Gastroesophageal sphincter (tissue), 4 donors: ENCODE results near the gene PPFIA4. TPM values are rescaled to one million over a fixed set of nuclear protein-coding genes. Genes with fewer than 3 reads are reported as not detected.

ENCODE experiments used
- ATAC-seq: fragments of 150-250 bp; one replicate; pipeline ENCODE4 v1.9.1; 2016; ENCODE audit warnings: mild to moderate bottlenecking, moderate library complexity
- H3K27ac ChIP-seq, 4 donors: fragments of 200-600 bp; sonication (generic) in 3 of 4; 1 replicate in 3 of 4; 2 replicates in 1 of 4; pipeline ENCODE4 v1.5.1; 2016 to 2019
- H3K27me3 ChIP-seq: fragments of 200-600 bp; sonication (generic); one replicate; pipeline ENCODE4 v1.5.1; 2019
- H3K36me3 ChIP-seq, 2 donors: fragments of 200-600 bp; sonication (generic); one replicate each; pipeline ENCODE4 v1.5.1; 2019; ENCODE audit warnings: control low read depth in 1 of 2
- H3K4me1 ChIP-seq, 3 donors: fragments of 200-600 bp; sonication (generic); 1 replicate in 2 of 3; 2 replicates in 1 of 3; pipeline ENCODE4 v1.5.1; 2016 to 2019; ENCODE audit warnings: control low read depth in 2 of 3
- H3K4me3 ChIP-seq, 2 donors: fragments of 200-600 bp; sonication (generic); one replicate each; pipeline ENCODE4 v1.5.1; 2019; ENCODE audit warnings: mild to moderate bottlenecking in 1 of 2, moderate library complexity in 1 of 2
- H3K9me3 ChIP-seq, 3 donors: fragments of 200-600 bp; sonication (generic); one replicate each; pipeline ENCODE4 v1.5.1; 2017 to 2019; ENCODE audit warnings: control low read depth in 2 of 3
- CTCF ChIP-seq, 4 experiments: fragments of 200-600 bp in 2 of 4; fragments of 450-650 bp in 2 of 4; sonication (generic) in 1 of 4; IDR thresholded peaks; one replicate each; pipeline ENCODE4 v1.5.1; 2017 to 2019; ENCODE audit warnings: antibody characterized with exemption in 4 of 4, mild to moderate bottlenecking in 2 of 4, moderate library complexity in 2 of 4
- EP300 ChIP-seq: sonication (generic); formaldehyde crosslinking; IDR thresholded peaks from one replicate; pipeline ENCODE4 v1.6.1; 2017; ENCODE audit warnings: antibody characterized with exemption, mild to moderate bottlenecking
- POLR2A ChIP-seq, 2 donors: fragments of 450-650 bp; IDR thresholded peaks; one replicate each; pipeline ENCODE4 v1.6.1; 2017; ENCODE audit warnings: antibody characterized with exemption in 2 of 2, mild to moderate bottlenecking in 2 of 2, moderate library complexity in 1 of 2
- POLR2AphosphoS5 ChIP-seq: sonication (generic); formaldehyde crosslinking; IDR thresholded peaks from one replicate; pipeline ENCODE4 v1.6.1; 2017; ENCODE audit warnings: antibody characterized with exemption
- WGBS, 2 donors: methylation state at CpG; one replicate each; pipeline ENCODE4 v1.1.5; 2018; ENCODE audit warnings: low coverage in 1 of 2; 5-methylcytosine and 5-hydroxymethylcytosine counted together
- total RNA-seq, 4 donors: library from RNA; depleted of rRNA; stranded (reverse); fragments of >200 nt; gene quantifications; one replicate each; pipeline ENCODE4 v1.1.0, GENCODE V29; 2016

PPFIA4 gene
- total RNA-seq, 4 donors from 2014 or later: 0.81 to 10.5 (median 1.7) TPM

- ATAC-seq: no peak
- Histone ChIP-seq H3K36me3 (no peaks in the 10 kb centered on the region), H3K27ac (no peak overlapping the region), H3K4me3 (no peak overlapping the region), H3K4me1 (peaks cover 0 to 11% (median 0%) of the 10 kb centered on the region in 3 donors), H3K27me3 (peaks cover 56% of the 10 kb centered on the region), H3K9me3 (no peaks in the 10 kb centered on the region)
- no peak for TF ChIP-seq EP300
- no peak for TF ChIP-seq CTCF (IDR thresholded peaks at IDR 0.05)
- TF ChIP-seq POLR2AphosphoS5: no peak
- no peak for TF ChIP-seq POLR2A (IDR thresholded peaks at IDR 0.05)
- 66 to 100% methylated on average over 1 to 3 of the region's 3 CpGs for WGBS, 2 donors
These were observed 51.1 kb downstream of the PPFIA4 start for GRCh38 chr1:203077367-203077766.

GRCh38 chr1:203077956-203078355 is 51.7 kb downstream of the PPFIA4 start:
- H3K4me3 ChIP-seq: no peak overlapping the region
- TF ChIP-seq POLR2A (IDR thresholded peaks at IDR 0.05) (no peak), POLR2AphosphoS5 (no peak), CTCF (IDR thresholded peaks at IDR 0.05) (no peak), EP300 (no peak)
- peaks cover 0 to 11% (median 0%) of the 10 kb centered on the region in 3 donors for H3K4me1 ChIP-seq
- ATAC-seq: no peak
- no peak overlapping the region for H3K27ac ChIP-seq
- no CpG with 5 or more reads among the region's 2 CpGs for WGBS, 2 donors
- peaks cover 60% of the 10 kb centered on the region for H3K27me3 ChIP-seq
- no peaks in the 10 kb centered on the region for H3K36me3 ChIP-seq
- no peaks in the 10 kb centered on the region for H3K9me3 ChIP-seq

- Histone ChIP-seq H3K9me3 (no peaks in the 10 kb centered on the region), H3K4me3 (no peak overlapping the region), H3K36me3 (no peaks in the 10 kb centered on the region), H3K4me1 (peaks cover 0 to 11% (median 0%) of the 10 kb centered on the region in 3 donors), H3K27ac (no peak overlapping the region), H3K27me3 (peaks cover 60% of the 10 kb centered on the region)
- 86 to 93% methylated on average over 3 of the region's 3 CpGs for WGBS, 2 donors
- no peak for TF ChIP-seq CTCF (IDR thresholded peaks at IDR 0.05)
- no peak for TF ChIP-seq EP300
- TF ChIP-seq POLR2AphosphoS5: no peak
- no peak for TF ChIP-seq POLR2A (IDR thresholded peaks at IDR 0.05)
- ATAC-seq: no peak
These were observed 52.2 kb downstream of the PPFIA4 start for GRCh38 chr1:203078478-203078877.

GRCh38 chr1:203080456-203080855 is 54.2 kb downstream of the PPFIA4 start:
- Histone ChIP-seq H3K9me3 (no peaks in the 10 kb centered on the region), H3K36me3 (no peaks in the 10 kb centered on the region), H3K27ac (no peak overlapping the region), H3K4me3 (no peak overlapping the region), H3K4me1 (peaks cover 0 to 8% (median 0%) of the 10 kb centered on the region in 3 donors), H3K27me3 (peaks cover 49% of the 10 kb centered on the region)
- 89 to 90% methylated on average over 3 to 4 of the region's 5 CpGs for WGBS, 2 donors
- TF ChIP-seq EP300: no peak
- TF ChIP-seq POLR2A (IDR thresholded peaks at IDR 0.05): no peak
- no peak for TF ChIP-seq CTCF (IDR thresholded peaks at IDR 0.05)
- no peak for TF ChIP-seq POLR2AphosphoS5
- no peak for ATAC-seq

- H3K27ac ChIP-seq: no peak overlapping the region
- no peaks in the 10 kb centered on the region for H3K9me3 ChIP-seq
- H3K27me3 ChIP-seq: peaks cover 39% of the 10 kb centered on the region
- WGBS, 2 donors: 56 to 66% methylated on average over 4 of the region's 9 CpGs
- no peaks in the 10 kb centered on the region for H3K36me3 ChIP-seq
- no peaks in the 10 kb centered on the region for H3K4me1 ChIP-seq
- TF ChIP-seq POLR2A (IDR thresholded peaks at IDR 0.05): no peak
- TF ChIP-seq POLR2AphosphoS5: no peak
- TF ChIP-seq EP300: no peak
- no peak for TF ChIP-seq CTCF (IDR thresholded peaks at IDR 0.05)
- H3K4me3 ChIP-seq: no peak overlapping the region
- ATAC-seq: no peak
These were observed 55.4 kb downstream of the PPFIA4 start for GRCh38 chr1:203081465-203082230.
